Thyroid gland (tissue), 4 donors: ENCODE results near the gene TDRD7.

Experiments
- POLR2A ChIP-seq, 2 donors: fragments of 450-650 bp; IDR thresholded peaks; one replicate each; pipeline ENCODE4 v1.6.1; 2017; ENCODE audit warnings: antibody characterized with exemption in 2 of 2, mild to moderate bottlenecking in 2 of 2, moderate library complexity in 1 of 2
- TF ChIP-seq, protein P1 (sequence below), 6 experiments: fragments of 200-600 bp in 3 of 6; fragments of 450-650 bp in 3 of 6; sonication (generic) in 3 of 6; IDR thresholded peaks; one replicate each; pipeline ENCODE4 v1.5.1; 2016 to 2019; ENCODE audit warnings: antibody characterized with exemption in 6 of 6, mild to moderate bottlenecking in 2 of 6, inconsistent platforms in 1 of 6, moderate library complexity in 1 of 6

DNA sequence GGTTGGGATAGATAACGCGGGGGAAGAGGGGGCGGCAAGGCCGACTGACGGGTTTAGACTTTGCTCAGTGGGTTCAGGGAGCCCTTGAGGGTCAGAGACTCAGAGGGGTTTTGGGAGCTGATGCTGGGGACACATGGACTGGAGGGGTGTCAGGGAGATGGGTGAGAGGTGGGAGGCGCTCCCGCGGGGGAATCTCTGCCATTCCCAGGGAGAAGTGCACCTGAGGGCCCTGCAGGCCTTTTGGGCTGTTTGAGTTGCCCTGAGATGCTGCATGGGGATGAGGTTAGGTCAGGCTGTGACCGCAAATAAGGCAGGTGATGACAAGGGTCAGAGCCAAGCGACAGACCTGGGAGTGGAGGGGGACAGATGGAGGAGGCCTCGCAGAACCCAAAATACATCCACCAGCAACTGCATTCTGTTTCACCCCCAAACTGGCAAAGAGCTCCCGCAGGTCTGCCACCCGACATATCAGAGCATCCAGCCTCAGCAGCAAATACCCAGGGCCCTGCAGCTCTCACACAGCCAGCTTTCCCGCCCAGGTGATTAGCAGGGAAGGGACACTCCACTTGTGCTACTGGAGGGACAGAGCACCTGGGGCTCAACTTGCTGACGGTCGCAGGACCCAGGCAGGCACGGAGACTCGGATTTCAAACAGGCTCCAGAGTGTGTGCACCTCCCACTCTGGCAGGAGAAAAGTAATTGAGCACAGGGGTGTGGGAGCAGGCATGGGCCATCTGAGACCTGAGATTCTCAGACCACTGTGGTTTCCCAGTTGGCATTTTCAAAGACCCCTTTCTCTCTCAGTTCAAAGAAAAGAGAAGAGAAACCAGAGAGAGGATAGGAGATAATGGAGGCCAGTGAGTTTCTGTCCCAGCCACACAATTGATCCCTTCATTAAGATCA lies 116.0 kb downstream of the TDRD7 start:
- TF ChIP-seq, protein P1, sequence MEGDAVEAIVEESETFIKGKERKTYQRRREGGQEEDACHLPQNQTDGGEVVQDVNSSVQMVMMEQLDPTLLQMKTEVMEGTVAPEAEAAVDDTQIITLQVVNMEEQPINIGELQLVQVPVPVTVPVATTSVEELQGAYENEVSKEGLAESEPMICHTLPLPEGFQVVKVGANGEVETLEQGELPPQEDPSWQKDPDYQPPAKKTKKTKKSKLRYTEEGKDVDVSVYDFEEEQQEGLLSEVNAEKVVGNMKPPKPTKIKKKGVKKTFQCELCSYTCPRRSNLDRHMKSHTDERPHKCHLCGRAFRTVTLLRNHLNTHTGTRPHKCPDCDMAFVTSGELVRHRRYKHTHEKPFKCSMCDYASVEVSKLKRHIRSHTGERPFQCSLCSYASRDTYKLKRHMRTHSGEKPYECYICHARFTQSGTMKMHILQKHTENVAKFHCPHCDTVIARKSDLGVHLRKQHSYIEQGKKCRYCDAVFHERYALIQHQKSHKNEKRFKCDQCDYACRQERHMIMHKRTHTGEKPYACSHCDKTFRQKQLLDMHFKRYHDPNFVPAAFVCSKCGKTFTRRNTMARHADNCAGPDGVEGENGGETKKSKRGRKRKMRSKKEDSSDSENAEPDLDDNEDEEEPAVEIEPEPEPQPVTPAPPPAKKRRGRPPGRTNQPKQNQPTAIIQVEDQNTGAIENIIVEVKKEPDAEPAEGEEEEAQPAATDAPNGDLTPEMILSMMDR (IDR thresholded peaks at IDR 0.05), result no peak
- no peak for TF ChIP-seq POLR2A (IDR thresholded peaks at IDR 0.05)
